Measurements from ENCODE around the gene VSTM2L. TPM values are rescaled to one million over a fixed set of nuclear protein-coding genes. Genes with fewer than 3 reads are reported as not detected.
"Not testable (repeated sequence)": the region's sequence is repeated elsewhere in the genome, so short reads cannot be mapped to it uniquely, and the experiment has no call there.

Gene VSTM2L
- polyA plus RNA-seq, 2 of the 4 experiments (the other 2 are of a cell fraction), result 2.0 to 5.8 TPM

GRCh38 chr20:37963483-37963882, 60.6 kb downstream of the VSTM2L start:
- H3K4me1 ChIP-seq; H3K27ac ChIP-seq; H3K4me3 ChIP-seq; POLR2A ChIA-PET; DNase-seq (ENCODE audit: low read depth in 1 of 2, low spot score in 1 of 2); FAIRE-seq; H3K4me2 ChIP-seq; CTCF ChIA-PET; ATAC-seq: not testable (repeated sequence)
- H3K9me3 ChIP-seq, result peaks cover 42% of the 10 kb centered on the region
- WGBS (ENCODE audit: missing lambda C conversion rate), result 93% methylated on average over 2 of the region's 2 CpGs

DNA sequence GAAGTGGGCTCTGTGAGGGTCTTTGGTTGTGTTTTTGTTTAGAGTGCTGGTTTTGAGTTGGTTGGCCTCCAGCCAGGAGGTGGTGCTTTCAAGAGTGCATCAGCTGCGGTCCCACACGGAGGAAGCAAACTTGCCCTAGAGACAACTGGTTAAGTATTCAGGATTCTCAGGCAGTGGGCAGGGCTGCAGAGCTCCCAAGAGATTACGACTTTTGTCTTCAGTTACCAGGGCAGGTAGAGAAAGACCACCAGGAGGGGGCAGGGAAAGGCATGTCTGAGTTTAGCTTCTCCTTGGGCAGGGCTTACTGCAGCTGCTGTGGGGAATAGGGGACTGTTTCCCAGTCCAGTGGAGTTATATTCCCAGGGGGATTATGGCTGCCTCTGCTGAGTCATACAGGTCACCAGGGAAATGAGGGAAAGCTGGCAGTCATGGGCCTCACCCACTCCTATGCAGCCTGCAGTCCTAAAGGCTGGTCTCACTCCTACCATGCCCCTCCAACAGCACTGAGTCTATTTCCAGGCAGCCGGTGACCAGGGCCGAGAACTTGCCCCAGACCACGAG, 66.0 kb downstream of the VSTM2L start:
- FAIRE-seq (no peak), ATAC-seq (no peak), DNase-seq (ENCODE audit: low read depth in 1 of 2, low spot score in 1 of 2) (peak in 1 of 2 experiments; percentile 13)
- peaks cover 19% of the 10 kb centered on the region; the same call in 2 of the 3 replicates for H3K9me3 ChIP-seq
- no peak overlapping the region for H3K4me3 ChIP-seq
- H3K4me1 ChIP-seq, result 0 out of 3 replicates have a peak, but pooled peaks cover 5% of the 10 kb centered on the region
- H3K4me2 ChIP-seq, result no peak overlapping the region
- ChIA-PET CTCF (no interaction called here), POLR2A (no interaction called here)
- TF ChIP-seq POLR2AphosphoS2 (conservative IDR thresholded peaks at IDR 0.05; ENCODE audit: low read length), result no peak
- no peak for TF ChIP-seq RFX5 (IDR thresholded peaks at IDR 0.05)
- TF ChIP-seq FOXS1 (CRISPR knock-in tag; IDR thresholded peaks at IDR 0.05), result no peak
- no peak overlapping the region for H3K27ac ChIP-seq
- whole genome bisulfite sequencing (ENCODE audit: missing lambda C conversion rate), result 65% methylated on average over 6 of the region's 6 CpGs

GRCh38 chr20:37969949-37970855, 67.3 kb downstream of the VSTM2L start:
- Histone ChIP-seq H3K27ac (no peak overlapping the region), H3K4me1 (0 out of 3 replicates have a peak, but pooled peaks cover 5% of the 10 kb centered on the region), H3K4me3 (no peak overlapping the region), H3K4me2 (no peak overlapping the region), H3K9me3 (peaks cover 12% of the 10 kb centered on the region; the same call in 2 of the 3 replicates)
- WGBS (ENCODE audit: missing lambda C conversion rate), result 76% methylated on average over 7 of the region's 7 CpGs
- ChIA-PET POLR2A (no interaction called here), CTCF (interaction anchor here (1.4 to 2.1 kb wide), 2 partner anchors 23 to 406 kb away, joined by 4 to 5 read pairs; no protein-coding TSS in a partner anchor)
- no peak for DNase-seq (ENCODE audit: low read depth in 1 of 2, low spot score in 1 of 2)
- no peak for ATAC-seq
- FAIRE-seq, result no peak
- TF ChIP-seq HOXB5 (CRISPR knock-in tag; IDR thresholded peaks at IDR 0.05) (no peak), RCOR1 (IDR thresholded peaks at IDR 0.05; ENCODE audit: low read depth, low read length) (no peak), GATA3 (IDR thresholded peaks at IDR 0.05; ENCODE audit: borderline replicate concordance) (no peak), ZSCAN20 (CRISPR knock-in tag; IDR thresholded peaks at IDR 0.05) (no peak), NFE2L2 (conservative IDR thresholded peaks at IDR 0.05; ENCODE audit: low read length) (no peak), ZC3H11A (IDR thresholded peaks at IDR 0.05) (no peak), MAFK (IDR thresholded peaks at IDR 0.05; ENCODE audit: partially characterized antibody) (no peak), CEBPB (IDR thresholded peaks at IDR 0.05) (no peak), RNF2 (IDR thresholded peaks at IDR 0.05; ENCODE audit: borderline replicate concordance, low read depth) (no peak), ZNF302 (CRISPR knock-in tag; IDR thresholded peaks at IDR 0.05) (no peak), HEYL (CRISPR knock-in tag; IDR thresholded peaks at IDR 0.05) (no peak), ESRRA (IDR thresholded peaks at IDR 0.05; ENCODE audit: borderline replicate concordance, low read length) (no peak)
- TF ChIP-seq, protein P1, sequence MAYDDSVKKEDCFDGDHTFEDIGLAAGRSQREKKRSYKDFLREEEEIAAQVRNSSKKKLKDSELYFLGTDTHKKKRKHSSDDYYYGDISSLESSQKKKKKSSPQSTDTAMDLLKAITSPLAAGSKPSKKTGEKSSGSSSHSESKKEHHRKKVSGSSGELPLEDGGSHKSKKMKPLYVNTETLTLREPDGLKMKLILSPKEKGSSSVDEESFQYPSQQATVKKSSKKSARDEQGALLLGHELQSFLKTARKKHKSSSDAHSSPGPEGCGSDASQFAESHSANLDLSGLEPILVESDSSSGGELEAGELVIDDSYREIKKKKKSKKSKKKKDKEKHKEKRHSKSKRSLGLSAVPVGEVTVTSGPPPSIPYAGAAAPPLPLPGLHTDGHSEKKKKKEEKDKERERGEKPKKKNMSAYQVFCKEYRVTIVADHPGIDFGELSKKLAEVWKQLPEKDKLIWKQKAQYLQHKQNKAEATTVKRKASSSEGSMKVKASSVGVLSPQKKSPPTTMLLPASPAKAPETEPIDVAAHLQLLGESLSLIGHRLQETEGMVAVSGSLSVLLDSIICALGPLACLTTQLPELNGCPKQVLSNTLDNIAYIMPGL (CRISPR knock-in tag; IDR thresholded peaks at IDR 0.05; ENCODE audit: borderline replicate concordance), result no peak
- TF ChIP-seq, protein P2, sequence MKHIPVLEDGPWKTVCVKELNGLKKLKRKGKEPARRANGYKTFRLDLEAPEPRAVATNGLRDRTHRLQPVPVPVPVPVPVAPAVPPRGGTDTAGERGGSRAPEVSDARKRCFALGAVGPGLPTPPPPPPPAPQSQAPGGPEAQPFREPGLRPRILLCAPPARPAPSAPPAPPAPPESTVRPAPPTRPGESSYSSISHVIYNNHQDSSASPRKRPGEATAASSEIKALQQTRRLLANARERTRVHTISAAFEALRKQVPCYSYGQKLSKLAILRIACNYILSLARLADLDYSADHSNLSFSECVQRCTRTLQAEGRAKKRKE (CRISPR knock-in tag; IDR thresholded peaks at IDR 0.05; ENCODE audit: low read depth), result no peak
- TF ChIP-seq, protein P3, sequence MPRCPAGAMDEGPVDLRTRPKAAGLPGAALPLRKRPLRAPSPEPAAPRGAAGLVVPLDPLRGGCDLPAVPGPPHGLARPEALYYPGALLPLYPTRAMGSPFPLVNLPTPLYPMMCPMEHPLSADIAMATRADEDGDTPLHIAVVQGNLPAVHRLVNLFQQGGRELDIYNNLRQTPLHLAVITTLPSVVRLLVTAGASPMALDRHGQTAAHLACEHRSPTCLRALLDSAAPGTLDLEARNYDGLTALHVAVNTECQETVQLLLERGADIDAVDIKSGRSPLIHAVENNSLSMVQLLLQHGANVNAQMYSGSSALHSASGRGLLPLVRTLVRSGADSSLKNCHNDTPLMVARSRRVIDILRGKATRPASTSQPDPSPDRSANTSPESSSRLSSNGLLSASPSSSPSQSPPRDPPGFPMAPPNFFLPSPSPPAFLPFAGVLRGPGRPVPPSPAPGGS (IDR thresholded peaks at IDR 0.05), result no peak
